Adrenal gland (tissue), 12 donors: ENCODE results near the gene CACNG6. TPM values are rescaled to one million over a fixed set of nuclear protein-coding genes. Genes with fewer than 3 reads are reported as not detected.

Experiments
- DNase-seq, 7 donors: peaks; one replicate each; pipeline ENCODE4 v3.0.0-alpha.2; 2019 to 2020
- H3K27ac ChIP-seq, 5 donors: fragments of 200-600 bp; sonication (generic) in 4 of 5; 1 replicate in 3 of 5; 2 replicates in 2 of 5; pipeline versions ENCODE4 v1.5.1 to v1.8.0; 2016 to 2020; ENCODE audit warnings: mild to moderate bottlenecking in 1 of 5
- H3K27me3 ChIP-seq: fragments of 200-600 bp; 2 replicates; pipeline ENCODE4 v1.8.0; 2021
- H3K36me3 ChIP-seq, 2 donors: fragments of 200-600 bp; replicated peaks in 1 of 2; 1 replicate in 1 of 2; 2 replicates in 1 of 2; pipeline versions ENCODE4 v1.5.1 to v1.8.0; 2018 to 2022
- H3K4me1 ChIP-seq, 2 donors: fragments of 200-600 bp; replicated peaks in 1 of 2; 1 replicate in 1 of 2; 2 replicates in 1 of 2; pipeline versions ENCODE4 v1.5.1 to v1.8.0; 2018 to 2021
- H3K4me3 ChIP-seq, 4 donors: fragments of 200-600 bp; sonication (generic) in 3 of 4; one replicate each; pipeline ENCODE4 v1.5.1; 2016 to 2018
- H3K9me3 ChIP-seq, 3 donors: fragments of 200-600 bp; sonication (generic) in 1 of 3; replicated peaks in 1 of 3; 1 replicate in 2 of 3; 2 replicates in 1 of 3; pipeline versions ENCODE4 v1.5.1 to v1.8.0; 2016 to 2021
- POLR2A ChIP-seq, 2 donors: fragments of 450-650 bp; IDR thresholded peaks; one replicate each; pipeline ENCODE4 v1.6.1; 2017; ENCODE audit warnings: antibody characterized with exemption in 2 of 2, mild to moderate bottlenecking in 2 of 2, moderate library complexity in 1 of 2
- WGBS, 4 donors: extraction: QIAGEN DNeasy Blood & Tissue Kit in 2 of 4; methylation state at CpG; one replicate each; pipeline versions ENCODE4 v1.1.5 to v1.1.7; 2013 to 2017; 5-methylcytosine and 5-hydroxymethylcytosine counted together
- intact Hi-C, 2 donors: fragments of 100-400 bp; cut with DNase I; formaldehyde crosslinking; loops; one replicate each; pipeline versions ENCODE4 v1.14.1 to v1.15.0; 2022 to 2023
- polyA plus RNA-seq, 3 donors: library from polyadenylated mRNA; stranded (reverse); fragments of 200-250 nt in 2 of 3; fragments of 350-450 nt in 1 of 3; fragmentation: Illumina TruSeq in 1 of 3; extraction: RNeasy Lipid Tissue Mini Kit (QIAGEN cat#74804) in 1 of 3; gene quantifications; one replicate each; pipeline ENCODE4 v1.2.3, GENCODE V29; 2013 to 2014
- total RNA-seq, 9 donors: library from RNA; depleted of rRNA in 4 of 9; stranded (reverse); fragments of >200 nt in 4 of 9; fragments of 120-200 nt in 1 of 9; fragmentation: NEBNext Ultra II Directional in 1 of 9; extraction: Animal tissue kit (Norgen Biotek cat#: 25700) in 1 of 9; gene quantifications; one replicate each; pipeline versions ENCODE4 v1.1.0 to v1.2.4, GENCODE V29; 2013 to 2023
- TF ChIP-seq, protein P1 (sequence below), 6 experiments: fragments of 450-650 bp in 4 of 6; fragments of 200-600 bp in 2 of 6; sonication (generic) in 1 of 6; IDR thresholded peaks; 1 replicate in 5 of 6; 2 replicates in 1 of 6; pipeline versions ENCODE4 v1.5.1 to v1.8.0; 2016 to 2021; ENCODE audit warnings: antibody characterized with exemption in 6 of 6, mild to moderate bottlenecking in 2 of 6, moderate library complexity in 1 of 6
- donor health status: healthy with polysubstance abuse.
- donor health status: Bipolar disorder and iron deficiency.
- donor health status: DM: yes; HTN: yes; CAD: no.
- donor health status: DM: no; HTN: no; CAD: no.
- donor health status: DM: no; HTN: no; CAD: no.
- donor health status: DM: yes; HTN: yes; CAD: no.

CACNG6 gene
- total and polyA plus RNA-seq, 12 donors: not detected

GRCh38 chr19:54014920-54015560 lies 23.6 kb downstream of the CACNG6 start:
- Histone ChIP-seq H3K27me3 (no peaks in the 10 kb centered on the region), H3K9me3 (no peaks in the 10 kb centered on the region), H3K4me1 (no peaks in the 10 kb centered on the region), H3K27ac (no peak overlapping the region), H3K36me3 (no peaks in the 10 kb centered on the region), H3K4me3 (no peak overlapping the region)
- whole genome bisulfite sequencing, 4 donors: 39 to 50% (median 45%) methylated on average over 18 to 19 of the region's 19 CpGs
- no peak for DNase-seq
- intact Hi-C loops: no loop called here
- TF ChIP-seq POLR2A (IDR thresholded peaks at IDR 0.05): no peak
- TF ChIP-seq, protein P1, sequence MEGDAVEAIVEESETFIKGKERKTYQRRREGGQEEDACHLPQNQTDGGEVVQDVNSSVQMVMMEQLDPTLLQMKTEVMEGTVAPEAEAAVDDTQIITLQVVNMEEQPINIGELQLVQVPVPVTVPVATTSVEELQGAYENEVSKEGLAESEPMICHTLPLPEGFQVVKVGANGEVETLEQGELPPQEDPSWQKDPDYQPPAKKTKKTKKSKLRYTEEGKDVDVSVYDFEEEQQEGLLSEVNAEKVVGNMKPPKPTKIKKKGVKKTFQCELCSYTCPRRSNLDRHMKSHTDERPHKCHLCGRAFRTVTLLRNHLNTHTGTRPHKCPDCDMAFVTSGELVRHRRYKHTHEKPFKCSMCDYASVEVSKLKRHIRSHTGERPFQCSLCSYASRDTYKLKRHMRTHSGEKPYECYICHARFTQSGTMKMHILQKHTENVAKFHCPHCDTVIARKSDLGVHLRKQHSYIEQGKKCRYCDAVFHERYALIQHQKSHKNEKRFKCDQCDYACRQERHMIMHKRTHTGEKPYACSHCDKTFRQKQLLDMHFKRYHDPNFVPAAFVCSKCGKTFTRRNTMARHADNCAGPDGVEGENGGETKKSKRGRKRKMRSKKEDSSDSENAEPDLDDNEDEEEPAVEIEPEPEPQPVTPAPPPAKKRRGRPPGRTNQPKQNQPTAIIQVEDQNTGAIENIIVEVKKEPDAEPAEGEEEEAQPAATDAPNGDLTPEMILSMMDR (IDR thresholded peaks at IDR 0.05): no peak

GRCh38 chr19:54017261-54017660 lies 25.8 kb downstream of the CACNG6 start:
- Histone ChIP-seq H3K27ac (no peak overlapping the region), H3K4me3 (no peak overlapping the region), H3K9me3 (no peaks in the 10 kb centered on the region), H3K4me1 (no peaks in the 10 kb centered on the region), H3K27me3 (no peaks in the 10 kb centered on the region), H3K36me3 (no peaks in the 10 kb centered on the region)
- TF ChIP-seq, protein P1 (IDR thresholded peaks at IDR 0.05): no peak
- TF ChIP-seq POLR2A (IDR thresholded peaks at IDR 0.05): no peak
- intact Hi-C loops: no loop called here
- DNase-seq: no peak
- 65 to 83% (median 76%) methylated on average over 4 of the region's 4 CpGs for WGBS, 4 donors

GRCh38 chr19:54021363-54021762 lies 29.9 kb downstream of the CACNG6 start:
- Histone ChIP-seq H3K36me3 (no peaks in the 10 kb centered on the region), H3K27me3 (no peaks in the 10 kb centered on the region), H3K9me3 (no peaks in the 10 kb centered on the region), H3K4me3 (no peak overlapping the region), H3K4me1 (no peaks in the 10 kb centered on the region), H3K27ac (no peak overlapping the region)
- no peak for DNase-seq
- intact Hi-C loops: loop anchor here (5.0 to 10.0 kb wide), 3 partner anchors 114 to 229 kb away; partner anchors contain the start of gene CACNG7 (in 1 of the 2)
- WGBS, 4 donors: 82 to 91% (median 85%) methylated on average over 7 to 8 of the region's 8 CpGs
- no peak for TF ChIP-seq POLR2A (IDR thresholded peaks at IDR 0.05)
- TF ChIP-seq, protein P1 (IDR thresholded peaks at IDR 0.05): no peak

- H3K4me1 ChIP-seq: no peaks in the 10 kb centered on the region
- WGBS, 4 donors: 82 to 91% (median 84%) methylated on average over 13 of the region's 13 CpGs
- no peak overlapping the region for H3K4me3 ChIP-seq
- H3K36me3 ChIP-seq: no peaks in the 10 kb centered on the region
- no peak for TF ChIP-seq POLR2A (IDR thresholded peaks at IDR 0.05)
- TF ChIP-seq, protein P1 (IDR thresholded peaks at IDR 0.05): no peak
- H3K27me3 ChIP-seq: no peaks in the 10 kb centered on the region
- no peak for DNase-seq
- no peak overlapping the region for H3K27ac ChIP-seq
- intact Hi-C loops: loop anchor here (5.0 to 10.0 kb wide), 3 partner anchors 115 to 230 kb away; partner anchors contain the start of gene CACNG7 (in 1 of the 2)
- H3K9me3 ChIP-seq: no peaks in the 10 kb centered on the region
These were observed 30.5 kb downstream of the CACNG6 start for GRCh38 chr19:54021932-54022331.
